Measurements from ENCODE around the gene PSORS1C1. TPM values are rescaled to one million over a fixed set of nuclear protein-coding genes. Genes with fewer than 3 reads are reported as not detected.
A peak's percentile ranks its signal among the peaks of the same experiment; 100 is the strongest.

The PSORS1C1 gene
- total RNA-seq, 1 donor from 2014 or later, result 1.2 TPM

GRCh38 chr6:31125586-31126363, 11.2 kb downstream of the PSORS1C1 start:
- no peak for DNase-seq (ENCODE audit: low spot score)

DNA sequence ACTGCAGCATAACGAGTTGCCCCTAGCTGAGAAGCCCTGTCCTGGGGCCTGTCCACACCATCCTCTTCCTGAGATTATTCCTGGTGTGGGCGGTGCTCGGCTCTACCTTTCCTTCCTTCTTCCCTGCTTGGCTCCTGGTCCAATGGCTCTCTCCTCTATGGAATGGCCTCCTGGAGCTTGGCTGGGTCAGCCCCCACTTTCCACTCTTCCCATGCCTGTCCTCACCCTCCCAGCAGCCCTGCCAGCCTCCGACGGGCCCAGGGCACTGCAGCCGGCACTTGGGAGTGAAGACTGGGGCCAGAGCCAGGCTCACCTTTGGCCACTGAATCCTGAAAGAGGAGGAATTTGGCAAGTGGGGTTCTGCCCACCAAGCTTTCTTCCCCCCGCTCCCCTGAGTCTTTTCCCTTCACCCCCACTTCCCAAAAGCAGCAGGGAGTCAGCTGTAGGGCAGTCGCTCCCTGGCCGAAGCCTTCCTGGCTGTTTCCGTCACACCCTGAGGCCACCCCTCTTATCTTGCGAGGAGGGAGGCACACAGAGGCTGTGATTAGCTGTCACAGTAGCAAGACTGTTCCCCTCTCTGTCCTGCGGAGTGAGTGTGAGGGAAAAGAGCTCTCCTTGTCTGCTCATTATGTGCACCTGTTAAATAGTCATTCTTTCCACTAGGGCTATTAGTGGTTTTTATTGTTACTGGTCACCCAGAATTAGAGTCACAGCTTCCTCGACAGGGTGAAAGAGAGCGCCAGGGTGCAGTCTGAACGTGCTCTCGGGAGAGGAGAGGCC, 12.0 kb downstream of the PSORS1C1 start:
- no peak for DNase-seq (ENCODE audit: low spot score)

- DNase-seq (ENCODE audit: low spot score), result peak; percentile 52
These were observed 13.6 kb downstream of the PSORS1C1 start for GRCh38 chr6:31128093-31128676.

- DNase-seq (ENCODE audit: low spot score), result no peak
These were observed 14.5 kb downstream of the PSORS1C1 start for GRCh38 chr6:31129130-31129529.

GRCh38 chr6:31130751-31131150, 16.2 kb downstream of the PSORS1C1 start:
- no peak for DNase-seq (ENCODE audit: low spot score)

DNA sequence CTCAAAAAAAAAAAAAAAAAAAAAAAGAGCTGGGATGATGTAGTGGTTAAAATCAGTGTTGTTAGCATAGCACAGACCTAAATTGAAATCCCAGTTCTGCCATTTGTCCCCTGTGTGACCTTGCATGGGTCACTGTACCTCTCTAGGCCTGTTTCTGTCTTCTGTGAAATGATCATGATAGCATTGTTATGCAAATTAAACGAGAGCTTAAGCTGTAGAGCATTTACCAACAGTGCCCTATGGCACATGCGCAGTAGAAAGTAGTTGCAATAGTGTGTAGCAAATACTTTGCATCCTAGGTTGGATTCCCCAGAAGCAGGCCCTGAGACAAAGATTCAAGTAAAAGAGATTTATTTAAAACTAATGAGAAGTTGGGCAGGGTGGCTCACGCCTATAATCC, 17.0 kb downstream of the PSORS1C1 start:
- no peak for DNase-seq (ENCODE audit: low spot score)

- no peak for DNase-seq (ENCODE audit: low spot score)
These were observed 18.2 kb downstream of the PSORS1C1 start for GRCh38 chr6:31132806-31133205.

- no peak for DNase-seq (ENCODE audit: low spot score)
These were observed 21.1 kb downstream of the PSORS1C1 start for GRCh38 chr6:31135710-31136109.

DNA sequence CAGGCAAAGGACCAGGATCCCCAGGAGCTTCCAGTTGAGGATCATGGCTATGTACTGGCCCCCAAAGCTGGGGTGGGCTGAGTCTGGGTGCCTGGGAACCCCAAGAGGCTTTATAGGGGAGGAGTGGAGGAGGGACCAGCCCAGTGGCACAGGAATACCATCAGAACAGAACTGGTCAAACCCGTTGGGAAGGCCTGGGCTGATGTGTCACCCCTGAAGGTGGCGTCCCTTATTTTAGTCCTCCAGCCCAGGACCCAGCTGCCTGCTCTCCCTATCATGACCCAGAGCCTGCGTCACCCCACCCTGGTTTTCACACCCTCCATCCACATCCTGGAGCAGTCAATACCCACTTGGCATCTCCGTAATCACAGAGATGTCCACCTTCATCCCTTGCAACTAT, 24.4 kb downstream of the PSORS1C1 start, which contains the start of gene PSORS1C2:
TSS of gene PSORS1C2 (minus strand) at position 85 of the 400 bp plus-strand sequence. CDS start at position 45, 40 bp downstream.
- no peak for DNase-seq (ENCODE audit: low spot score)

GRCh38 chr6:31139599-31139998, 25.0 kb downstream of the PSORS1C1 start:
- peak; percentile 20 for DNase-seq (ENCODE audit: low spot score)

DNA sequence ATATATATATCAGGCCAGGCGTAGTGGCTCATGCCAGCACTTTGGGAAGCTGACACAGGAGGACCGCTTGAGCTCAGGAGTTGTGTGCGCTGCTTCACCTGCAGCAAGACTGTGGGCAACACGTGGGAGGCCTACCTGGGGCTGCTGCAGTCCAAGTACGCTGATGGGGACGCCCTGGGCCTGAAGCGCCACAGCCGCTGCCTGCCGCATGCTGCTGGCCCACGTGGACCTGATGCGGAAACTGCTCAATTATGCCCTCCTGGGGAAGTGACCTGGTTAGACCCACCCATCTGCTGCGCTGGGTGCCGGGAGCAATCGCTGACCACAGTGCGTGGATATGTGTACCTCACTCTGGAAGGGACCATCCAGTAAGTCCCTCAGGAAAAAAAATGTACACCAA, 26.0 kb downstream of the PSORS1C1 start:
- no peak for DNase-seq (ENCODE audit: low spot score)

DNA sequence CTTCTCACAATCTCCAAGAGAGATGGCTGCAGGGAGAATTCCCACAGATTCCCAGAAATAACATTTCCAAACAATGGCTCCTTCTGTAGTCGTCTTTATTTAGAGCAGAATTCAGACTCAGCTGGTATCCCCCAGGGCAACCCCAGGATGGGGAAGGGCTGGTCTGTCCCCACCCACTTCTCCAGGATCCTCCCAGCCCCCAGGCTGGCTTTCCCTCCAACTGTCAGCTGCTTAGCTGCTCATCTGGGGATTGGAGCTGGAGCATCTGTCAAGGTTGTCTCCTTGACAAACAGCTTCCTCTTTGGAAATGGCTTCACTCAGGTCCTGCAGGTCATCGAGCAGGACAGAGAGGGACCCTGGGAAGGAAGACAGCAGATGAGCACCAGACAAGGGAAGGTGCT, 27.8 kb downstream of the PSORS1C1 start:
- DNase-seq (ENCODE audit: low spot score), result no peak

DNA sequence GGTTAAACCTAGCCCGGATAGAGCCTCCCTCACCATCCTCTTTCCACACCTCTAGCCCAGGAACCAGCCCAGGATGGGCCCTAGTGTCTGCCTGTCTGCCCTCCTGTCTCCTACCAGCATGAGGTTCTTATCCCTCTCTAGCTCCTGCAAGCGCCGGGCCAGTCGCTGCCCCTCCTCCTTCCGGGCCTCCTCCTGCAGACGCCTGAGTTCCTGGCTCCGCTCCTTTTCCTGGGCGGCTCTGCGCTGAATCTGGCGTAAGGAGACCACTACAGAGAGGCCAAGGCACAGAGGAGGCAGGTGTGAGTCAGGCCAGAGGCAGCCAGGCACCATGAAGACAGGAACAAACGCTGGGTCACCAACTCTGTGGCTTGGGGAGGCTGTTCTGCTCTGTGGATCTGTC, 28.5 kb downstream of the PSORS1C1 start:
- DNase-seq (ENCODE audit: low spot score), result peak; percentile 58

- no peak for DNase-seq (ENCODE audit: low spot score)
These were observed 29.8 kb downstream of the PSORS1C1 start for GRCh38 chr6:31144296-31144969.

DNA sequence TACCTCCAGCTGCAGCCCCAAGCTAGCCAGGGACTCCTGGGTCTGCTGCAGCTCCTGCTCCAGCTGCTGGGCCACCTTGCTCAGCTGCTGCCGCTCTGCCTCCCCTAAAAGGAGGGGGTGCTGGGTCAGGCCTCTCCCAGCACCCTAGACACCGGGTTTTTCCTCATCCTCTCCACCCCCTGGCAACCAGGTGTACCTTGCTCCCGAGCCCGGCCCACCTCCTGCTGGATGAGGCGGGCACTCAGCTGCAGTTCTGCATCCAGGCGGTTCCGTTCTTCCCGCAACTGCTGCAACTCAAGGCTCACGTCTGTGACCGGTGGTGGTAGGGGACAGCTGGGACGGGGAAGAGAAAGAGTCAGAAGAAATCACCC, 30.4 kb downstream of the PSORS1C1 start:
- no peak for DNase-seq (ENCODE audit: low spot score)

DNA sequence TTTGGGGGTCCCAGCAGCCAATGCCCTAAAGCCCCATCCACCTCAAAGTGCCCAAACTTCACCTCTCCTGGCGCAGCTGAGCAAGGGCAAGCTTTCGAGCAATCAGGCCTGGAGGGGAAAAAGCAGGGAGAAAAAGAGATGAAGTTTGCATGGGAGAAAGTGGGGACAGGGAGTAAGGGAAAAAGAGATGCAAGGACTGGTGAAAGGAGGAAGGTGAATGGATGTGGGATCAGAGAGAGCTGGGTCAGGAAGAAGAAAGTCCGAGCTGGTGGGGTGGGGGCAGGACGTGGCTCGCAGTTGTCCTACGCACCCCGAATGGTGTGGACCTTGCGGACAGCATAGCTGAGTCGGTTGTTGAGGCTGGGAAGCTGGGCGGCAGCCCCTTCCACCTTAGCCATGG, 30.8 kb downstream of the PSORS1C1 start:
- DNase-seq (ENCODE audit: low spot score), result no peak

- DNase-seq (ENCODE audit: low spot score), result no peak
These were observed 35.3 kb downstream of the PSORS1C1 start for GRCh38 chr6:31149827-31150447.

- DNase-seq (ENCODE audit: low spot score), result no peak
These were observed 38.2 kb downstream of the PSORS1C1 start for GRCh38 chr6:31152781-31153180.

DNA sequence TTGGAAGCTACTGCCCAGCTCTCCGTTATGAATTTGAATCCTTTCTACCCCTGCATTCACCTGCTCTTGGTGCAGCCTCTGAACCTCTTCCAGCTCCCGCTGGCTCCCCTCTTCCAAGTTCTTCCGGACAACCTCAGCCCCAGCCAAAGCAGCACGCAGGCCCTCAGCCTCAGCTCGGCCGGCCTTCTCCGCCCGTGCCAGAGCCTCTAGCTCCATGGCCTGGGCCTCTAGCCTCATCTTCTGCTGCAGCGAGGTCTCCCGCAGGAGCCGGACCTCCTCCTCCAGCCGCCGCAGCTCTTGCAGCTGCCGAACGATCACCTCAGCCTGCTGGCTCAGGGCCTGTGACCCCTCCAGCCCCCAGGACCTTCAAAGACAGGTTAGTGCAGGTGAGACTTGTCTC, 39.8 kb downstream of the PSORS1C1 start:
- DNase-seq (ENCODE audit: low spot score), result no peak

DNA sequence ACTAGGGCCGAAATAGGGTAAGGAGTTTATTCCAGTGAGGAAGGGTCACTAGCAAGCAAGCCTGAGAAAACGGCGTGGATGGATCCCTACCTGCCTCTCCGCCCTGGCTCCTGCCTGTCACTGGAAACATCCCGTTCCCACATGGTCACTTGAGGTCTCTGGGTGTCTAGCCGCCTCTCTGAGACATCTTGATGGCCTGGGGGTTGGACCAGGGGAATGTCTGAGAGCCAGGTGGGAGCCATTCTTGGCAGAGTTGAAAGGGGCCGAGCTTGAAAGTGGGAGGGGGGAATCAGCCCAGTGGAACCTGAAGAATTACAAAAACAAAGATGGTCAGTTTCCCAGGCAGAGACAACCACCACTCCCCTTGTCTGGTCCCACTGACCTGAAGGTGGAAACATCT, 42.0 kb downstream of the PSORS1C1 start:
- no peak for DNase-seq (ENCODE audit: low spot score)

DNA sequence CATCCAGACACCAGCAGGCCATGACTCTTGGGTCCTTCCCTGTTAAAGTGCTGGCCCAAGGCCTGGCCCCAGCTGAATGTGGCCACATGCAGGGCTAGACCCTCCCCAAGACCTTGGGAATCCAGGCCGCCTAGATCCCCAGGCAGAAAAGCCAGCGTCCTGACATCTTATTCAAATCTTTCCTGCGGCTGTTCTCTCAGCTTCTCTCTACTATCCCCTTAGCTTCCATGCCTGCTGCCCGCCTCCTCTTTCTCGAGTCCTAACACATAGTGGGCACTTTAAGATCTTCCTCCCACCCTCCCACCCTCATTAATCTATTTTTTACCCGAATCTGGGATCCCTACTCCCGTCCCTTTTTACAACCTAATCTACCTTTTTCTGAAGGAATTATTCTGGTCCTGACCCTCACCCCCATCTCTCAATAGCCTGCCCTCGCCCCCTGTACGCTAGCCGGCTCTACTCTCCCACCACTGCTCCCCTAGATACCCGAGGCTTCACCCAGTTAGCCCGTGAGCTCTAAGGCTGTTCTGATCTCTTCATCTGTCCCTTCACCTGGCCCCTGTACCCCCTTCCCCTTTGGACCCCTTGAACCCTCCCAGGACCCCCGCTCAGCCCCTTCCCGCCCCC, 43.0 kb downstream of the PSORS1C1 start, which contains the start of gene CCHCR1:
TSS of gene CCHCR1 (minus strand) at position 290 of the 627 bp plus-strand sequence. CDS start at position 88, 202 bp downstream.
- no peak for DNase-seq (ENCODE audit: low spot score)

Measured in umbilical cord (tissue), 2 donors.